ENCODE measurements around the gene PABPN1L.

The PABPN1L gene

GRCh38 chr16:88853325-88853941 lies 13.0 kb downstream of the PABPN1L start:
- no peak for DNase-seq (ENCODE audit: low read depth in 1 of 2, low spot score in 1 of 2)

GRCh38 chr16:88851616-88852015 lies 14.8 kb downstream of the PABPN1L start:
- no peak for DNase-seq (ENCODE audit: low read depth in 1 of 2, low spot score in 1 of 2)

- no peak for DNase-seq (ENCODE audit: low read depth in 1 of 2, low spot score in 1 of 2)
These were observed 15.8 kb downstream of the PABPN1L start for GRCh38 chr16:88850531-88851199.

- no peak for DNase-seq (ENCODE audit: low read depth in 1 of 2, low spot score in 1 of 2)
These were observed 17.9 kb downstream of the PABPN1L start for GRCh38 chr16:88848557-88848956.

- DNase-seq (ENCODE audit: low read depth in 1 of 2, low spot score in 1 of 2), result no peak
These were observed 18.8 kb downstream of the PABPN1L start for GRCh38 chr16:88847654-88848053.

GRCh38 chr16:88846088-88846487 lies 20.4 kb downstream of the PABPN1L start:
- no peak for DNase-seq (ENCODE audit: low read depth in 1 of 2, low spot score in 1 of 2)

GRCh38 chr16:88844419-88845036 lies 21.9 kb downstream of the PABPN1L start:
- DNase-seq (ENCODE audit: low read depth in 1 of 2, low spot score in 1 of 2), result no peak

GRCh38 chr16:88843256-88843655 lies 23.2 kb downstream of the PABPN1L start:
- no peak for DNase-seq (ENCODE audit: low read depth in 1 of 2, low spot score in 1 of 2)

- no peak for DNase-seq (ENCODE audit: low read depth in 1 of 2, low spot score in 1 of 2)
These were observed 23.7 kb downstream of the PABPN1L start for GRCh38 chr16:88842806-88843205.

- DNase-seq (ENCODE audit: low read depth in 1 of 2, low spot score in 1 of 2), result no peak
These were observed 24.1 kb downstream of the PABPN1L start for GRCh38 chr16:88842308-88842756.

GRCh38 chr16:88841521-88842307 lies 24.7 kb downstream of the PABPN1L start:
- DNase-seq (ENCODE audit: low read depth in 1 of 2, low spot score in 1 of 2), result no peak

- no peak for DNase-seq (ENCODE audit: low read depth in 1 of 2, low spot score in 1 of 2)
These were observed 25.8 kb downstream of the PABPN1L start for GRCh38 chr16:88840600-88841215.

- no peak for DNase-seq (ENCODE audit: low read depth in 1 of 2, low spot score in 1 of 2)
These were observed 26.5 kb downstream of the PABPN1L start for GRCh38 chr16:88839745-88840599.

GRCh38 chr16:88839026-88839529 lies 27.4 kb downstream of the PABPN1L start:
- DNase-seq (ENCODE audit: low read depth in 1 of 2, low spot score in 1 of 2), result no peak

- DNase-seq (ENCODE audit: low read depth in 1 of 2, low spot score in 1 of 2), result no peak
These were observed 27.9 kb downstream of the PABPN1L start for GRCh38 chr16:88838566-88838965.

- no peak for DNase-seq (ENCODE audit: low read depth in 1 of 2, low spot score in 1 of 2)
These were observed 28.7 kb downstream of the PABPN1L start for GRCh38 chr16:88837806-88838205.

GRCh38 chr16:88836791-88837190 lies 29.7 kb downstream of the PABPN1L start:
- DNase-seq (ENCODE audit: low read depth in 1 of 2, low spot score in 1 of 2), result no peak

GRCh38 chr16:88835818-88836217 lies 30.6 kb downstream of the PABPN1L start:
- DNase-seq (ENCODE audit: low read depth in 1 of 2, low spot score in 1 of 2), result no peak

- DNase-seq (ENCODE audit: low read depth in 1 of 2, low spot score in 1 of 2), result no peak
These were observed 31.1 kb downstream of the PABPN1L start for GRCh38 chr16:88835383-88835782.

- no peak for DNase-seq (ENCODE audit: low read depth in 1 of 2, low spot score in 1 of 2)
These were observed 31.8 kb downstream of the PABPN1L start for GRCh38 chr16:88834670-88835069.
